Spleen (tissue), 7 donors: Measurements from ENCODE around the gene SLC25A48.

Experiments
- CTCF ChIP-seq, 11 experiments: fragments of 200-600 bp in 7 of 11; fragments of 450-650 bp in 4 of 11; sonication (generic) in 4 of 11; IDR thresholded peaks in 8 of 11; conservative IDR thresholded peaks in 3 of 11; 1 replicate in 7 of 11; 2 replicates in 4 of 11; pipeline versions ENCODE4 v1.4.0 to v1.8.0; 2016 to 2021; ENCODE audit warnings: antibody characterized with exemption in 11 of 11, inconsistent platforms in 4 of 11, mild to moderate bottlenecking in 1 of 11
- POLR2A ChIP-seq, 3 donors: fragments of 450-650 bp; IDR thresholded peaks; one replicate each; pipeline ENCODE4 v1.5.1; 2017; ENCODE audit warnings: antibody characterized with exemption in 3 of 3, mild to moderate bottlenecking in 1 of 3
- POLR2AphosphoS5 ChIP-seq, 3 donors: sonication (generic); formaldehyde crosslinking; IDR thresholded peaks; one replicate each; pipeline ENCODE4 v1.5.1; 2017; ENCODE audit warnings: antibody characterized with exemption in 3 of 3
- donor health status: DM: no; HTN: no; CAD: no; lungs with moderate emphysema.
- donor health status: DM: no; HTN: no; CAD: no.
- donor health status: DM: no; HTN: no; CAD: no.

GRCh38 chr5:135920199-135920598, 85.7 kb downstream of the SLC25A48 start:
- TF ChIP-seq POLR2A (IDR thresholded peaks at IDR 0.05) (no peak), CTCF (IDR thresholded peaks at IDR 0.05 in 8 of 11, conservative IDR thresholded peaks at IDR 0.05 in 3 of 11) (no peak), POLR2AphosphoS5 (IDR thresholded peaks at IDR 0.05) (no peak)
